HCT116 (cell line): ENCODE measurements around the gene PRMT5.

ENCODE experiments used
- CEBPB ChIP-seq: IDR thresholded peaks from 2 replicates; pipeline ENCODE4 v1.6.1; 2012; ENCODE audit warnings: low read depth
- CTCF ChIP-seq, 3 experiments: fragments of 200-600 bp in 1 of 3; sonication (generic) in 1 of 3; IDR thresholded peaks in 2 of 3; conservative IDR thresholded peaks in 1 of 3; 2 replicates each; pipeline ENCODE4 v1.5.1; 2012 to 2017; ENCODE audit warnings: low read depth in 2 of 3, low read length in 2 of 3, antibody characterized with exemption in 1 of 3, borderline replicate concordance in 1 of 3, control low read depth in 1 of 3, mild to moderate bottlenecking in 1 of 3, mixed read lengths in 1 of 3, mixed run types in 1 of 3, moderate library complexity in 1 of 3; ENCODE audit not compliant: insufficient read depth in 1 of 3
- EZH2 ChIP-seq: fragments of 200-600 bp; sonication (generic); IDR thresholded peaks from 2 replicates; pipeline ENCODE4 v1.6.1; 2017; ENCODE audit warnings: antibody characterized with exemption, mixed run types
- FOSL1 ChIP-seq: IDR thresholded peaks from 2 replicates; pipeline ENCODE4 v1.6.1; 2012; ENCODE audit warnings: low read depth
- JUND ChIP-seq: IDR thresholded peaks from 2 replicates; pipeline ENCODE4 v1.6.1; 2012
- POLR2A ChIP-seq: IDR thresholded peaks from 2 replicates; pipeline ENCODE4 v1.7.0; 2011; ENCODE audit warnings: borderline replicate concordance; ENCODE audit not compliant: insufficient read depth, insufficient read length; ENCODE audit errors: extremely low read depth
- RAD21 ChIP-seq: IDR thresholded peaks from 2 replicates; pipeline ENCODE4 v1.6.1; 2012; ENCODE audit warnings: low read depth, mild to moderate bottlenecking
- REST ChIP-seq: IDR thresholded peaks from 2 replicates; pipeline ENCODE4 v1.6.1; 2012; ENCODE audit warnings: low read depth
- SRF ChIP-seq: IDR thresholded peaks from 2 replicates; pipeline ENCODE4 v1.6.1; 2012; ENCODE audit warnings: low read depth

GRCh38 chr14:22896760-22897159, 32.4 kb downstream of the PRMT5 start:
- TF ChIP-seq POLR2A, result no peak
- TF ChIP-seq CTCF (IDR thresholded peaks at IDR 0.05 in 2 of 3, conservative IDR thresholded peaks at IDR 0.05 in 1 of 3; ENCODE audit: borderline replicate concordance in 1 of 3, insufficient read depth in 1 of 3, low read depth in 2 of 3, low read length in 2 of 3), result no peak
- TF ChIP-seq SRF, result no peak
- TF ChIP-seq REST, result no peak
- no peak for TF ChIP-seq CEBPB
- TF ChIP-seq RAD21, result no peak
- TF ChIP-seq FOSL1, result no peak
- TF ChIP-seq JUND, result no peak
- TF ChIP-seq EZH2, result no peak
